ENCODE measurements around the gene CST4. TPM values are rescaled to one million over a fixed set of nuclear protein-coding genes. Genes with fewer than 3 reads are reported as not detected.

The CST4 gene
- total RNA-seq, 1 experiment from 2014 or later = not detected

- no peak for TF ChIP-seq CTCF (IDR thresholded peaks at IDR 0.05; ENCODE audit: unreplicated experiment)
- Mint-ChIP-seq H3K4me3 (ENCODE audit: unreplicated experiment) (no peak overlapping the region), H3K27me3 (ENCODE audit: insufficient read depth, unreplicated experiment) (no peaks in the 10 kb centered on the region), H3K9me3 (ENCODE audit: unreplicated experiment) (no peaks in the 10 kb centered on the region), H3K36me3 (ENCODE audit: insufficient read depth, unreplicated experiment) (no peaks in the 10 kb centered on the region), H3K4me1 (ENCODE audit: insufficient read depth, unreplicated experiment) (peaks cover 26% of the 10 kb centered on the region), H3K27ac (ENCODE audit: low read depth, unreplicated experiment) (no peak overlapping the region)
- POLR2A ChIA-PET = interaction anchor here (0.6 to 1.2 kb wide), 2 partner anchors 19 to 493 kb away, joined by 4 to 5 read pairs; no protein-coding TSS in a partner anchor
- intact Hi-C loops (cut with micrococcal nuclease) = no loop called here
- CTCF ChIA-PET = interaction anchor here (0.9 to 2.0 kb wide), 3 partner anchors 11 to 26 kb away, joined by 3 to 6 read pairs (median 4); no protein-coding TSS in a partner anchor
- DNase-seq (ENCODE audit: unreplicated experiment) = peak; percentile 58
- BruUV-seq (replicated peaks) = no TSS peak
Measured at GRCh38 chr20:23641936-23642751, 46.7 kb downstream of the CST4 start.

- ChIA-PET POLR2A (interaction anchor here (0.7 to 1.2 kb wide), 3 partner anchors 18 to 202 kb away, joined by 3 to 4 read pairs (median 4); no protein-coding TSS in a partner anchor), CTCF (interaction anchor here (0.5 to 2.0 kb wide), 2 partner anchors 28 to 86 kb away, joined by 5 to 6 read pairs; no protein-coding TSS in a partner anchor)
- Mint-ChIP-seq H3K9me3 (ENCODE audit: unreplicated experiment) (no peaks in the 10 kb centered on the region), H3K4me3 (ENCODE audit: unreplicated experiment) (no peak overlapping the region), H3K27ac (ENCODE audit: low read depth, unreplicated experiment) (no peak overlapping the region), H3K36me3 (ENCODE audit: insufficient read depth, unreplicated experiment) (no peaks in the 10 kb centered on the region), H3K27me3 (ENCODE audit: insufficient read depth, unreplicated experiment) (no peaks in the 10 kb centered on the region), H3K4me1 (ENCODE audit: insufficient read depth, unreplicated experiment) (peaks cover 32% of the 10 kb centered on the region)
- intact Hi-C loops (cut with micrococcal nuclease) = no loop called here
- BruUV-seq (replicated peaks) = no TSS peak
- TF ChIP-seq CTCF (IDR thresholded peaks at IDR 0.05; ENCODE audit: unreplicated experiment) = no peak
- no peak for DNase-seq (ENCODE audit: unreplicated experiment)
Measured at GRCh38 chr20:23640671-23641667, 47.9 kb downstream of the CST4 start.

- no peaks in the 10 kb centered on the region for H3K9me3 Mint-ChIP-seq (ENCODE audit: unreplicated experiment)
- BruUV-seq (replicated peaks) = no TSS peak
Measured at GRCh38 chr20:23640018-23640601, 48.7 kb downstream of the CST4 start.

More at GRCh38 chr20:23640018-23640601, 48.7 kb downstream of the CST4 start:
- TF ChIP-seq CTCF (IDR thresholded peaks at IDR 0.05; ENCODE audit: unreplicated experiment) = no peak
- Mint-ChIP-seq H3K4me3 (ENCODE audit: unreplicated experiment) (no peak overlapping the region), H3K4me1 (ENCODE audit: insufficient read depth, unreplicated experiment) (peaks cover 38% of the 10 kb centered on the region), H3K27ac (ENCODE audit: low read depth, unreplicated experiment) (no peak overlapping the region), H3K27me3 (ENCODE audit: insufficient read depth, unreplicated experiment) (no peaks in the 10 kb centered on the region), H3K36me3 (ENCODE audit: insufficient read depth, unreplicated experiment) (peaks cover 7% of the 10 kb centered on the region)
- intact Hi-C loops (cut with micrococcal nuclease) = no loop called here
- no peak for DNase-seq (ENCODE audit: unreplicated experiment)
- CTCF ChIA-PET = interaction anchor here (2.0 kb wide), 1 partner anchor 28 kb away, joined by 6 read pairs; no protein-coding TSS in a partner anchor
- POLR2A ChIA-PET = interaction anchor here (0.7 kb wide), 1 partner anchor 202 kb away, joined by 3 read pairs; no protein-coding TSS in a partner anchor
